ENCODE results near the gene CD300E. TPM values are rescaled to one million over a fixed set of nuclear protein-coding genes. Genes with fewer than 3 reads are reported as not detected.
A peak's percentile ranks its signal among the peaks of the same experiment; 100 is the strongest.

CD300E gene
- total RNA-seq, 1 experiment from 2014 or later: not detected

GRCh38 chr17:74606050-74606449, 17.5 kb downstream of the CD300E start:
- Mint-ChIP-seq H3K36me3 (ENCODE audit: insufficient read depth, unreplicated experiment) (no peaks in the 10 kb centered on the region), H3K27ac (ENCODE audit: low read depth, unreplicated experiment) (peak overlapping the region; percentile 90), H3K4me1 (ENCODE audit: insufficient read depth, unreplicated experiment) (peaks cover 26% of the 10 kb centered on the region), H3K9me3 (ENCODE audit: unreplicated experiment) (no peaks in the 10 kb centered on the region), H3K27me3 (ENCODE audit: insufficient read depth, unreplicated experiment) (no peaks in the 10 kb centered on the region), H3K4me3 (ENCODE audit: unreplicated experiment) (no peak overlapping the region)
- no TSS peak for BruUV-seq (replicated peaks)
- intact Hi-C loops (cut with micrococcal nuclease): no loop called here
- CTCF ChIA-PET: interaction anchor here (0.6 to 1.1 kb wide), 8 partner anchors 39 to 297 kb away, joined by 3 to 4 read pairs (median 3); no protein-coding TSS in a partner anchor
- POLR2A ChIA-PET: interaction anchor here (1.2 to 1.6 kb wide), 4 partner anchors 12 to 66 kb away, joined by 3 to 11 read pairs (median 6); no protein-coding TSS in a partner anchor
- no peak for DNase-seq (ENCODE audit: unreplicated experiment)
- no peak for TF ChIP-seq CTCF (IDR thresholded peaks at IDR 0.05; ENCODE audit: unreplicated experiment)

- intact Hi-C loops (cut with micrococcal nuclease): no loop called here
- ChIA-PET CTCF (interaction anchor here (0.8 to 1.1 kb wide), 6 partner anchors 41 to 267 kb away, joined by 3 to 4 read pairs (median 3); no protein-coding TSS in a partner anchor), POLR2A (interaction anchor here (1.2 to 1.6 kb wide), 4 partner anchors 13 to 67 kb away, joined by 3 to 11 read pairs (median 6); no protein-coding TSS in a partner anchor)
- peaks cover 32% of the 10 kb centered on the region for H3K4me1 Mint-ChIP-seq (ENCODE audit: insufficient read depth, unreplicated experiment)
- no peaks in the 10 kb centered on the region for H3K27me3 Mint-ChIP-seq (ENCODE audit: insufficient read depth, unreplicated experiment)
- no peak for TF ChIP-seq CTCF (IDR thresholded peaks at IDR 0.05; ENCODE audit: unreplicated experiment)
- H3K27ac Mint-ChIP-seq (ENCODE audit: low read depth, unreplicated experiment): peak overlapping the region; percentile 90
- H3K4me3 Mint-ChIP-seq (ENCODE audit: unreplicated experiment): peak overlapping the region; percentile 7
- DNase-seq (ENCODE audit: unreplicated experiment): peak; percentile 98
- H3K36me3 Mint-ChIP-seq (ENCODE audit: insufficient read depth, unreplicated experiment): no peaks in the 10 kb centered on the region
- no peaks in the 10 kb centered on the region for H3K9me3 Mint-ChIP-seq (ENCODE audit: unreplicated experiment)
- no TSS peak for BruUV-seq (replicated peaks)
Measured at GRCh38 chr17:74605361-74605760, 18.2 kb downstream of the CD300E start.

GRCh38 chr17:74604761-74605160, 18.8 kb downstream of the CD300E start:
- H3K4me1 Mint-ChIP-seq (ENCODE audit: insufficient read depth, unreplicated experiment): peaks cover 38% of the 10 kb centered on the region
- no peak for TF ChIP-seq CTCF (IDR thresholded peaks at IDR 0.05; ENCODE audit: unreplicated experiment)
- CTCF ChIA-PET: interaction anchor here (0.7 to 2.3 kb wide), 6 partner anchors 35 to 268 kb away, joined by 3 to 24 read pairs (median 4); partner anchors contain the start of gene CD300H
- no peaks in the 10 kb centered on the region for H3K27me3 Mint-ChIP-seq (ENCODE audit: insufficient read depth, unreplicated experiment)
- BruUV-seq (replicated peaks): no TSS peak
- peak overlapping the region; percentile 7 for H3K4me3 Mint-ChIP-seq (ENCODE audit: unreplicated experiment)
- peak; percentile 66 for DNase-seq (ENCODE audit: unreplicated experiment)
- H3K27ac Mint-ChIP-seq (ENCODE audit: low read depth, unreplicated experiment): peak overlapping the region; percentile 90
- H3K36me3 Mint-ChIP-seq (ENCODE audit: insufficient read depth, unreplicated experiment): no peaks in the 10 kb centered on the region
- intact Hi-C loops (cut with micrococcal nuclease): no loop called here
- H3K9me3 Mint-ChIP-seq (ENCODE audit: unreplicated experiment): no peaks in the 10 kb centered on the region
- POLR2A ChIA-PET: interaction anchor here (1.2 to 1.6 kb wide), 4 partner anchors 13 to 67 kb away, joined by 3 to 8 read pairs (median 4); no protein-coding TSS in a partner anchor

- no peaks in the 10 kb centered on the region for H3K27me3 Mint-ChIP-seq (ENCODE audit: insufficient read depth, unreplicated experiment)
- no peak overlapping the region for H3K4me3 Mint-ChIP-seq (ENCODE audit: unreplicated experiment)
- ChIA-PET POLR2A (interaction anchor here (1.3 to 1.6 kb wide), 2 partner anchors 35 to 150 kb away, joined by 3 to 6 read pairs; no protein-coding TSS in a partner anchor), CTCF (interaction anchor here (0.7 to 2.3 kb wide), 10 partner anchors 17 to 224 kb away, joined by 3 to 24 read pairs (median 4); partner anchors contain the start of gene CD300H)
- TF ChIP-seq CTCF (IDR thresholded peaks at IDR 0.05; ENCODE audit: unreplicated experiment): no peak
- no peak for DNase-seq (ENCODE audit: unreplicated experiment)
- intact Hi-C loops (cut with micrococcal nuclease): no loop called here
- no TSS peak for BruUV-seq (replicated peaks)
- peak overlapping the region; percentile 90 for H3K27ac Mint-ChIP-seq (ENCODE audit: low read depth, unreplicated experiment)
- H3K4me1 Mint-ChIP-seq (ENCODE audit: insufficient read depth, unreplicated experiment): peaks cover 43% of the 10 kb centered on the region
- no peaks in the 10 kb centered on the region for H3K9me3 Mint-ChIP-seq (ENCODE audit: unreplicated experiment)
- H3K36me3 Mint-ChIP-seq (ENCODE audit: insufficient read depth, unreplicated experiment): no peaks in the 10 kb centered on the region
Measured at GRCh38 chr17:74604200-74604599, 19.3 kb downstream of the CD300E start.
